ENCODE data around the gene MKI67.
"Not testable (repeated sequence)": the region's sequence is repeated elsewhere in the genome, so short reads cannot be mapped to it uniquely, and the experiment has no call there.

The MKI67 gene

DNA sequence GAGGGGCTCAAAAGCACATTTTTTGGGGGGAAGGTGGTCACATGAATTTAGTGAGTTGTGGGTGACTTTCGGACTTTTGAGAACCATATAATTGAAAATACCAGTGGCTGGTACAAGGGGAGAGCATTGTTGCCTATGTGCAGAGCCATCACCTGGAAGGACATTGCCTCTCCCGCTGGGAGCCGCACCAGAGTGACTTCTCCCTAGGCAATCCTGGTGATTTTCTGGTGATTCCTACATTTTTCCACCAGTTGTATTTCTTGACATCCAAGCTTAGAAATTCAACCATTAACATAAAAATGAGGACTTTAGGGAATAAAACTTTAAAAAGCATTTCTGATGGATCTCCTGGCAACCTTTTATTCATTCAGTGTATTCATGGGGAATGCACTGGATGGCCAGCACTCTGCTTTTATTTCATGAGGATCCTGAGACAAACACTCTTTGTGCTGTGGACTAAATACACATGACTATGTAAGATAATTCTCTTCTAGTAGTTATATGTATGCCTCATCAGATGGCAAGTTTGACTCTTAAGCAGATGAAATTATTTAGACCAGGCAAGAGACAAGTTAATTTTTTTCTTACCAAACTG, 41.8 kb upstream of the MKI67 start:
- Histone ChIP-seq H3K36me3 (no peaks in the 10 kb centered on the region), H3K27ac (no peak overlapping the region), H3K4me3 (ENCODE audit: low read depth in 1 of 2, low read length in 1 of 2) (no peak overlapping the region), H3K4me1 (ENCODE audit: control insufficient read depth in 1 of 2, insufficient read depth in 1 of 2, low read depth in 1 of 2, low read length in 1 of 2) (no peaks in the 10 kb centered on the region), H3K27me3 (peaks cover 23% of the 10 kb centered on the region), H3K9me3 (no peaks in the 10 kb centered on the region)
- TF ChIP-seq, protein P1, sequence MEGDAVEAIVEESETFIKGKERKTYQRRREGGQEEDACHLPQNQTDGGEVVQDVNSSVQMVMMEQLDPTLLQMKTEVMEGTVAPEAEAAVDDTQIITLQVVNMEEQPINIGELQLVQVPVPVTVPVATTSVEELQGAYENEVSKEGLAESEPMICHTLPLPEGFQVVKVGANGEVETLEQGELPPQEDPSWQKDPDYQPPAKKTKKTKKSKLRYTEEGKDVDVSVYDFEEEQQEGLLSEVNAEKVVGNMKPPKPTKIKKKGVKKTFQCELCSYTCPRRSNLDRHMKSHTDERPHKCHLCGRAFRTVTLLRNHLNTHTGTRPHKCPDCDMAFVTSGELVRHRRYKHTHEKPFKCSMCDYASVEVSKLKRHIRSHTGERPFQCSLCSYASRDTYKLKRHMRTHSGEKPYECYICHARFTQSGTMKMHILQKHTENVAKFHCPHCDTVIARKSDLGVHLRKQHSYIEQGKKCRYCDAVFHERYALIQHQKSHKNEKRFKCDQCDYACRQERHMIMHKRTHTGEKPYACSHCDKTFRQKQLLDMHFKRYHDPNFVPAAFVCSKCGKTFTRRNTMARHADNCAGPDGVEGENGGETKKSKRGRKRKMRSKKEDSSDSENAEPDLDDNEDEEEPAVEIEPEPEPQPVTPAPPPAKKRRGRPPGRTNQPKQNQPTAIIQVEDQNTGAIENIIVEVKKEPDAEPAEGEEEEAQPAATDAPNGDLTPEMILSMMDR (IDR thresholded peaks at IDR 0.05): no peak

DNA sequence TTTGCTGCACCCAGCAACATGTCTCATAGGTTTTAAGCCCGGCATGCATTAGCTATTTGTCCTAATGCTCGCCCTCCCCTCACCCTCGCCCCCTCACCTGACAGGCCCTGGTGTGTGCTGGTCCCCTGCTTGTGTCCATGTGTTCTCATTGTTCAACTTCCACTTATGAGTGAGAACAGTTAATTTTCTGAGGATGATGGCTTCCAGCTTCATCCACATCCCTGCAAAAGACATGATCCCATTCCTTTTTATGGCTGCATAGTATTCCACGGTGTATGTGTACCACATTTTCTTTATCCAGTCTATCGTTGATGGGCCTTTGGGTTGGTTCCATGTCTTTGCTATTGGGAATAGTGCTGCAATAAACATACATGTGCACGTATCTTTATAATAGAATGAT, 40.9 kb upstream of the MKI67 start:
- peaks cover 23% of the 10 kb centered on the region for H3K27me3 ChIP-seq
- not testable (repeated sequence) for H3K4me3 ChIP-seq (ENCODE audit: low read depth in 1 of 2, low read length in 1 of 2); H3K36me3 ChIP-seq; H3K27ac ChIP-seq; H3K9me3 ChIP-seq; H3K4me1 ChIP-seq (ENCODE audit: control insufficient read depth in 1 of 2, insufficient read depth in 1 of 2, low read depth in 1 of 2, low read length in 1 of 2)

DNA sequence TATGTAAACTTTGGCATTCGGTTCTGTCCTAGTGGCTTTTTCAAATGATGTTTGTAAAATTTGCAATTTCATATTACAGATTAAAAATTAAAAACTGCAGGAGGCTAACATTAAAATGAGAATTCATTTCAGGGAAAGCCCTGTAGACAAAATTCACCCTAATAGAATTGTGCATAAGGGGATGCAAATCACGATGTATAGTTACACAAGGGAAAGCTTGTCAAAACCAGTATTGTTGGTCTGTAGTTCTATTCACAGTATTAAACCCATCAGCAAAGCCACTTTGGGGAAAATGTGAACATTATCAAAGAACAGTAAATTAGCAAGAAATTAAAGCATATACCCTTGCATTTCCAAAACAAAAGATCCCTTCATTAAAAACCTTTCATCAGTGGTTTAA, 39.9 kb upstream of the MKI67 start:
- TF ChIP-seq, protein P1 (IDR thresholded peaks at IDR 0.05): no peak
- Histone ChIP-seq H3K27ac (no peak overlapping the region), H3K4me3 (ENCODE audit: low read depth in 1 of 2, low read length in 1 of 2) (no peak overlapping the region), H3K36me3 (no peaks in the 10 kb centered on the region), H3K4me1 (ENCODE audit: control insufficient read depth in 1 of 2, insufficient read depth in 1 of 2, low read depth in 1 of 2, low read length in 1 of 2) (peaks cover 5 to 8% of the 10 kb centered on the region in 2 experiments), H3K27me3 (peaks cover 23% of the 10 kb centered on the region), H3K9me3 (no peaks in the 10 kb centered on the region)

DNA sequence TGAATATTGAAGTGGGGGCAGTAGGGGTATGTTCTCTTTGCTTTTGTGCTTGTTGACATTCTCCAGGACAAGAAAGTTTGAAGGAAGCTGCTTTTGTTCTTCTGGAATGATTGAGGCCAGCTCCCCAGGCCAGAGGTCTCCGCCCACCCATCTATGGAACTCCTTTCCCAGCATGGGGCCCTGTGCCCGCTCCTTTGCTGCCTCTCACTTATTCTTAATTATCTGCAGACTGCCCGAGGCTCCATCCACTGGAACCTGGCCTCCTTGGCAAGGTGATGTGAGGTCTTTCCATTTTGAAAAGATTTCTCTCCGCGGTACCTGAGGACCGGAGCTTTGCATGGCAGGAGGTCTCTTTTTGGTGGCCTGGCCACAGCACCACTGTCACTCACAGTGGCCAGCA, 39.3 kb upstream of the MKI67 start:
- H3K36me3 ChIP-seq: no peaks in the 10 kb centered on the region
- TF ChIP-seq, protein P1 (IDR thresholded peaks at IDR 0.05): no peak
- peaks cover 11 to 14% of the 10 kb centered on the region in 2 experiments for H3K4me1 ChIP-seq (ENCODE audit: control insufficient read depth in 1 of 2, insufficient read depth in 1 of 2, low read depth in 1 of 2, low read length in 1 of 2)
- H3K9me3 ChIP-seq: no peaks in the 10 kb centered on the region
- H3K27ac ChIP-seq: no peak overlapping the region
- H3K27me3 ChIP-seq: peaks cover 22% of the 10 kb centered on the region
- H3K4me3 ChIP-seq (ENCODE audit: low read depth in 1 of 2, low read length in 1 of 2): no peak overlapping the region

DNA sequence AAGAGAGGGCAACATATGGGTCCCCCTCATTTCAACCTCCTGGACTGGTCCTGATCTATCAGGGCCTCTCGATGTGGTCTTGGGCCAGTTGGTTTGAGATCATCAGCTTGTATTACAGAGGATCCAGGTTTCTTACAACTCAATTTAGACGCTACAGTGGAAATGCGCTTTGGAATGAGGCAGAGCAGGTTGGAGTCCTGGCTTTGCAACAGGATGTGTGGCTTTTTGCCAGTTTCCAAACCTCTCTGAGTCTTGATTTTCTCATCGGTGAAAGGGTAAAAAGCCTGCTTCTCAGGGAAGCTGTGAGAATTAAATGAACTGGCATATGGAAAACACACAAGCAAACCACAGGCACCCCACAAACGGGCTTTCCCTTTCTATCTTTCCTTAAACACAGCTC, 37.5 kb upstream of the MKI67 start:
- peaks cover 4% of the 10 kb centered on the region for H3K27me3 ChIP-seq
- peaks cover 24 to 32% of the 10 kb centered on the region in 2 experiments for H3K4me1 ChIP-seq (ENCODE audit: control insufficient read depth in 1 of 2, insufficient read depth in 1 of 2, low read depth in 1 of 2, low read length in 1 of 2)
- H3K27ac ChIP-seq: no peak overlapping the region
- TF ChIP-seq, protein P1 (IDR thresholded peaks at IDR 0.05): no peak
- H3K4me3 ChIP-seq (ENCODE audit: low read depth in 1 of 2, low read length in 1 of 2): no peak overlapping the region
- H3K36me3 ChIP-seq: no peaks in the 10 kb centered on the region
- H3K9me3 ChIP-seq: no peaks in the 10 kb centered on the region

DNA sequence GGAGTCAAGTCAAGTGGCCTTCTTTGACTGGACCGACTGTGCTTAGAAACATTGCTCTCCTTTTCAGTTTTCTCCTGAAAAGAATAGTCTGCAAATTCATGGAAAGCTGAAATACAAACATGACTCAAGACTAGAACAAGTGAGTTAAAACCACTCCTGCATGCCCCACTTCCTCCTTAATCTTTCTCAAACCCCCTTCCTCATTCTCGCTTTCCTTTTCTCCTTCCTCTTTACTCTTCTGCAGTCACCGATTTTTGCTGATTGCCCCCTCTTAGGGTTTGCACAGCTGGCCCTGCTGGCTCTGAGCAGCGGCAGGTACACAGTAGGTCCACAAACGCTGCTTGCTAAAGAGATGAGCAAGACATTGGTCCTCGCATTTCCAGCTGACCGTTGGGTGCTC, 34.8 kb upstream of the MKI67 start:
- Histone ChIP-seq H3K36me3 (no peaks in the 10 kb centered on the region), H3K27ac (peak overlapping the region; percentile 79), H3K4me3 (ENCODE audit: low read depth in 1 of 2, low read length in 1 of 2) (peak overlapping the region; percentile 21 to 48), H3K27me3 (no peaks in the 10 kb centered on the region), H3K4me1 (ENCODE audit: control insufficient read depth in 1 of 2, insufficient read depth in 1 of 2, low read depth in 1 of 2, low read length in 1 of 2) (peaks cover 24 to 33% of the 10 kb centered on the region in 2 experiments), H3K9me3 (no peaks in the 10 kb centered on the region)
- TF ChIP-seq, protein P1 (IDR thresholded peaks at IDR 0.05): no peak
